Neural cell (in vitro differentiated cells): Measurements from ENCODE around the gene PARVA. TPM values are rescaled to one million over a fixed set of nuclear protein-coding genes. Genes with fewer than 3 reads are reported as not detected.

ENCODE experiments used
- H2AFZ ChIP-seq: fragments of 200-600, 300-800 bp; sonication (generic), shearing (Covaris generic); 2 replicates; pipeline ENCODE4 v1.6.0; 2014; ENCODE audit warnings: low read depth, mild to moderate bottlenecking, antibody characterized with exemption, low read length, moderate library complexity
- H3F3A ChIP-seq: fragments of 200-600 bp; shearing (Covaris generic); 2 replicates; pipeline ENCODE4 v1.6.1; 2016; ENCODE audit warnings: mild to moderate bottlenecking, moderate library complexity, mixed read lengths, antibody characterized with exemption, low read length; ENCODE audit not compliant: insufficient read depth, poor library complexity, severe bottlenecking
- H3K27ac ChIP-seq: fragments of 200-600, 300-800 bp; sonication (generic), shearing (Covaris generic); 2 replicates; pipeline ENCODE4 v1.5.1; 2014; ENCODE audit warnings: mild to moderate bottlenecking, low read length, moderate library complexity
- H3K27me3 ChIP-seq: fragments of 300-800, 200-600 bp; sonication (generic), shearing (Covaris generic); 2 replicates; pipeline ENCODE4 v1.6.0; 2014; ENCODE audit warnings: mild to moderate bottlenecking, low read depth, low read length, moderate library complexity; ENCODE audit not compliant: insufficient read depth
- H3K36me3 ChIP-seq: fragments of 300-800, 200-600 bp; sonication (generic), shearing (Covaris generic); 2 replicates; pipeline ENCODE4 v1.5.1; 2014; ENCODE audit warnings: mild to moderate bottlenecking, antibody characterized with exemption, low read length, moderate library complexity; ENCODE audit not compliant: insufficient read depth
- H3K4me2 ChIP-seq: fragments of 300-800, 200-600 bp; sonication (generic), shearing (Covaris generic); 2 replicates; pipeline ENCODE4 v1.6.0; 2014; ENCODE audit warnings: mild to moderate bottlenecking, low read length
- H3K4me3 ChIP-seq: fragments of 300-800, 200-600 bp; sonication (generic), shearing (Covaris generic); 2 replicates; pipeline ENCODE4 v1.5.1; 2014; ENCODE audit warnings: mild to moderate bottlenecking, low read length, moderate library complexity
- H3K79me2 ChIP-seq: fragments of 200-600 bp; shearing (Covaris generic); replicated peaks from 2 replicates; pipeline ENCODE4 v1.6.0; 2014; ENCODE audit warnings: mild to moderate bottlenecking, low read length, moderate library complexity; ENCODE audit not compliant: insufficient read depth
- H3K9ac ChIP-seq: fragments of 300-800, 200-600 bp; sonication (generic), shearing (Covaris generic); 2 replicates; pipeline ENCODE4 v1.6.1; 2016; ENCODE audit warnings: mild to moderate bottlenecking, low read length, mixed read lengths
- H3K9me2 ChIP-seq: fragments of 200-600 bp; shearing (Covaris generic); 2 replicates; pipeline ENCODE4 v1.6.1; 2016; ENCODE audit warnings: mild to moderate bottlenecking, low read length, mixed read lengths; ENCODE audit not compliant: insufficient read depth
- H3K9me3 ChIP-seq: fragments of 200-600, 300-800 bp; sonication (generic), shearing (Covaris generic); 2 replicates; pipeline ENCODE4 v1.6.1; 2016; ENCODE audit warnings: mild to moderate bottlenecking, mixed run types, low read length, moderate library complexity, mixed read lengths
- H4K20me1 ChIP-seq: fragments of 200-600 bp; shearing (Covaris generic); 2 replicates; pipeline ENCODE4 v1.6.1; 2016; ENCODE audit warnings: mild to moderate bottlenecking, mixed run types; ENCODE audit not compliant: insufficient read depth
- EP300 ChIP-seq: fragments of 450-650 bp; conservative IDR thresholded peaks from 2 replicates; pipeline ENCODE4 v1.6.1; 2014; ENCODE audit warnings: antibody characterized with exemption, mild to moderate bottlenecking, moderate library complexity; ENCODE audit not compliant: poor library complexity, severe bottlenecking
- EZH2 ChIP-seq: fragments of 200-600, 300-800 bp; shearing (Covaris generic), sonication (generic); IDR thresholded peaks from 2 replicates; pipeline ENCODE4 v1.6.1; 2014; ENCODE audit warnings: antibody characterized with exemption, low read length, borderline replicate concordance, mild to moderate bottlenecking; ENCODE audit not compliant: insufficient read depth, poor library complexity, severe bottlenecking
- MXI1 ChIP-seq: fragments of 450-650 bp; conservative IDR thresholded peaks from 2 replicates; pipeline ENCODE4 v1.6.1; 2014; ENCODE audit warnings: antibody characterized with exemption, mild to moderate bottlenecking; ENCODE audit not compliant: poor library complexity, severe bottlenecking
- POLR2AphosphoS5 ChIP-seq: IDR thresholded peaks from 2 replicates; pipeline ENCODE4 v1.6.1; 2012
- RAD21 ChIP-seq: fragments of 450-650 bp; conservative IDR thresholded peaks from 2 replicates; pipeline ENCODE4 v1.6.1; 2014; ENCODE audit warnings: antibody characterized with exemption, mild to moderate bottlenecking, moderate library complexity
- SMC3 ChIP-seq: fragments of 450-650 bp; conservative IDR thresholded peaks from 2 replicates; pipeline ENCODE4 v1.6.1; 2014; ENCODE audit warnings: antibody characterized with exemption, mild to moderate bottlenecking, moderate library complexity; ENCODE audit not compliant: poor library complexity
- TAF1 ChIP-seq: IDR thresholded peaks from 2 replicates; pipeline ENCODE4 v1.6.1; 2012; ENCODE audit warnings: low read depth
- polyA plus RNA-seq: library from polyadenylated mRNA; depleted of rRNA; stranded (reverse); fragments of >200 nt; gene quantifications from 2 replicates; pipeline ENCODE4 v1.2.3, GENCODE V29; 2014
- TF ChIP-seq, protein P1 (sequence below): IDR thresholded peaks from 2 replicates; pipeline ENCODE4 v1.6.1; 2012; ENCODE audit warnings: borderline replicate concordance

The PARVA gene
- polyA plus RNA-seq, 1 donor from 2014 or later: 0.94 TPM

DNA sequence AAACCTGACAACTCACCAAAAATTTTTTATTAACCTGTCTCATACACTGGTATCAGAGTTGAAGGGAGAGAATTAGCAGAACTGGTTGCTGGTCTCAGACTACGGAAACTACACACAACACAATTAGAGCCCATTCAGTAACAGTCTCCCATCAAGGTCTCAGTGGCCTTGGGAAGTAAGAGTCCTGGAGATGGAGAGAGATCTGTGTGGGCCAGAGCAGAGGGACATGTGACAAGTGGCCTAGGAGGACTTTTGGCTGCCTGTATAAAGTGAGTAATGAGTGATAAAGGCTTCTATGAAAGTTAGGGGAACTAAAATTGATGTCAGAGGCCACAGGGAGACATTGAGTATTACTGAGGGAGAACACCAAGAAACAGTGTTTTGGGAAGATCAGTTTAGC, 58.9 kb downstream of the PARVA start:
- Histone ChIP-seq H3K79me2 (no peaks in the 10 kb centered on the region), H4K20me1 (no peaks in the 10 kb centered on the region), H2AFZ (no peak overlapping the region), H3K9ac (no peak overlapping the region), H3K27me3 (no peaks in the 10 kb centered on the region), H3K36me3 (no peaks in the 10 kb centered on the region), H3K9me2 (no peaks in the 10 kb centered on the region), H3K27ac (no peak overlapping the region), H3K4me3 (no peak overlapping the region), H3K9me3 (no peaks in the 10 kb centered on the region), H3F3A (no peaks in the 10 kb centered on the region), H3K4me2 (no peak overlapping the region)
- no peak for TF ChIP-seq RAD21
- no peak for TF ChIP-seq TAF1
- no peak for TF ChIP-seq EZH2
- TF ChIP-seq, protein P1, sequence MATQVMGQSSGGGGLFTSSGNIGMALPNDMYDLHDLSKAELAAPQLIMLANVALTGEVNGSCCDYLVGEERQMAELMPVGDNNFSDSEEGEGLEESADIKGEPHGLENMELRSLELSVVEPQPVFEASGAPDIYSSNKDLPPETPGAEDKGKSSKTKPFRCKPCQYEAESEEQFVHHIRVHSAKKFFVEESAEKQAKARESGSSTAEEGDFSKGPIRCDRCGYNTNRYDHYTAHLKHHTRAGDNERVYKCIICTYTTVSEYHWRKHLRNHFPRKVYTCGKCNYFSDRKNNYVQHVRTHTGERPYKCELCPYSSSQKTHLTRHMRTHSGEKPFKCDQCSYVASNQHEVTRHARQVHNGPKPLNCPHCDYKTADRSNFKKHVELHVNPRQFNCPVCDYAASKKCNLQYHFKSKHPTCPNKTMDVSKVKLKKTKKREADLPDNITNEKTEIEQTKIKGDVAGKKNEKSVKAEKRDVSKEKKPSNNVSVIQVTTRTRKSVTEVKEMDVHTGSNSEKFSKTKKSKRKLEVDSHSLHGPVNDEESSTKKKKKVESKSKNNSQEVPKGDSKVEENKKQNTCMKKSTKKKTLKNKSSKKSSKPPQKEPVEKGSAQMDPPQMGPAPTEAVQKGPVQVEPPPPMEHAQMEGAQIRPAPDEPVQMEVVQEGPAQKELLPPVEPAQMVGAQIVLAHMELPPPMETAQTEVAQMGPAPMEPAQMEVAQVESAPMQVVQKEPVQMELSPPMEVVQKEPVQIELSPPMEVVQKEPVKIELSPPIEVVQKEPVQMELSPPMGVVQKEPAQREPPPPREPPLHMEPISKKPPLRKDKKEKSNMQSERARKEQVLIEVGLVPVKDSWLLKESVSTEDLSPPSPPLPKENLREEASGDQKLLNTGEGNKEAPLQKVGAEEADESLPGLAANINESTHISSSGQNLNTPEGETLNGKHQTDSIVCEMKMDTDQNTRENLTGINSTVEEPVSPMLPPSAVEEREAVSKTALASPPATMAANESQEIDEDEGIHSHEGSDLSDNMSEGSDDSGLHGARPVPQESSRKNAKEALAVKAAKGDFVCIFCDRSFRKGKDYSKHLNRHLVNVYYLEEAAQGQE: no peak
- TF ChIP-seq POLR2AphosphoS5: no peak

DNA sequence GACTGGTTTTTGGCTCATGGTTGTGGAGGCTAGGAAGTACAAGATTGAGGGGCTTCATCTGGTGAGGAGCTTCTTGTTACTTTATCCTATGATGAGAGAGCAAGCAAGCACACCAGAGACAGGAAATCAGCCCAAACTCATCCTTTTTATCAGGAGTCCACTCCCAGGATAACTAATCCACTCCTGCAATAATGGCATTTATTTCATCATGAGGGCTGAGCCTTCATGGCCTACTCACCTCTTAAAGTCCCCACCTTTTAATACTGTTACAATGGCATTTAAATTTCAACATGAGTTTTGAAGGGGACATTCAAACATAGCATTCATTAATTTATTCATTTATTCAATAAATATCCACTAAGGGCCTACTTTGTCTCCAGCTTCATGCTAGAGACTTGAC, 60.9 kb downstream of the PARVA start:
- Histone ChIP-seq H4K20me1 (no peaks in the 10 kb centered on the region), H3K27me3 (no peaks in the 10 kb centered on the region), H3F3A (no peaks in the 10 kb centered on the region), H3K36me3 (no peaks in the 10 kb centered on the region), H3K9me2 (no peaks in the 10 kb centered on the region), H3K4me3 (no peak overlapping the region), H3K27ac (no peak overlapping the region), H3K9ac (no peak overlapping the region), H2AFZ (no peak overlapping the region), H3K9me3 (no peaks in the 10 kb centered on the region), H3K79me2 (no peaks in the 10 kb centered on the region), H3K4me2 (no peak overlapping the region)
- TF ChIP-seq EP300 (no peak), POLR2AphosphoS5 (no peak), SMC3 (no peak), MXI1 (no peak), RAD21 (no peak), EZH2 (no peak), TAF1 (no peak)
- TF ChIP-seq, protein P1: no peak
